A549 treated with DMSO at 1 μM for 4 hours (cell line): ENCODE results near the gene PLCB1. TPM values are rescaled to one million over a fixed set of nuclear protein-coding genes. Genes with fewer than 3 reads are reported as not detected.

ENCODE experiments used
- total RNA-seq: library from RNA; stranded (reverse); fragments of 200-300 nt; extraction: Qiagen RNA extraction; gene quantifications from 5 replicates; pipeline ENCODE4 v1.2.3, GENCODE V29; 2022; ENCODE audit warnings: low read depth

Gene PLCB1
- 0.47 to 1.0 TPM (median 0.54 TPM) in 5 replicates for total RNA-seq

DNA sequence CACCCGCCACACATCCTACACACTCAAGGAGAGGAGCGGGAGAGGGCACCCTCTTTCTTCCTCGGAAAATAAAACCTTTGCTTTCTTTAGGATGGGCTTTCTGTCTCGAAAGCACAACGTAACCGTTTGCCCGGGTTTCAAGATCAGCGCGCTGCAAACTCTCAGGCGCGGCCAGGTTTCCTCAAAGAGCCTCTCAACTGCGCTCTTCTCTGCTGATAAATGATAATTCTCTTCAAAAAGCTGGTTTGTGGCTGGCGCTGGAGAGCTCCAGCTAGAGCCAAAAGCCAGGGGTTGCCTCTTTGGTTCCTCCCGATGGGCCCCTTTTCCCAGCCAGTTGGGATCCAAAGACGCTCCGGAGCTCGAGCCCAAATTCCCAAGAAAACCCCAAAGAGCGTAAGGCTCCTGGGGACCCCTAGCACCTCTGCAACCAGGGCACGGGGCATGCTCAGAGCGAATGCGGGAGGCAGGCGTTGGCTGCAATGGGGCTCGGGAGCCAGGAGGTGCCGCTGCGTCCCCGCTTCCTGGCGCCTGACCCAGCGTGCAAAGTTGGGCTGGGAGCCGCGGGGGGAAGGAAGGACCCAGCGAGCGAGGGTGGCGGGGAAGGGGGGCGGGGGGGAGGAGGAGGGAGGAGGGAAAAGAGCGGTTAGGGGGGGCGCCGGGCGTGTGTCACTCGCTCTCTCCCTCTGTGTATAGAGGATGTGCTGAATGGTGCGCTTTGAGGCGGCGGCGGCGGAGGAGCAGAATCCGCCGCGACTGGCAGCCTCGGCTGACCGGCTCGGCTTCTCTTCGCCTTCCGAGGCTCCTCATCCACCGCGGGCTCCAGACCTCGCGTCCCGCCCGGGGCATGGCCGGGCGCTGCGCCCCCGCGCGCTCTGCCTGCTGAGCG is at the start of gene PLCB1:
TSS of gene PLCB1 (plus strand) at position 669 of the 886 bp plus-strand sequence. CDS start 386 bp downstream, outside the sequence.

Other genes starting within 250 kb of the PLCB1 start
- not detected in 5 replicates for gene HAO1, start 191.8 kb upstream of the PLCB1 start, total RNA-seq
- 13.9 to 22.0 TPM (median 15.8 TPM) in 5 replicates for gene TMX4, start 112.5 kb upstream of the PLCB1 start, total RNA-seq